Activated CD8-positive, alpha-beta memory T cell treated with anti-CD3 and anti-CD28 coated beads for 4 hours (primary cell): Measurements from ENCODE around the gene KLHL8.
A peak's percentile ranks its signal among the peaks of the same experiment; 100 is the strongest.

ENCODE experiments used
- DNase-seq, 2 donors: peaks; one replicate each; pipeline ENCODE4 v3.0.0-alpha.2; 2020; ENCODE audit warnings: low read depth in 2 of 2

The KLHL8 gene

DNA sequence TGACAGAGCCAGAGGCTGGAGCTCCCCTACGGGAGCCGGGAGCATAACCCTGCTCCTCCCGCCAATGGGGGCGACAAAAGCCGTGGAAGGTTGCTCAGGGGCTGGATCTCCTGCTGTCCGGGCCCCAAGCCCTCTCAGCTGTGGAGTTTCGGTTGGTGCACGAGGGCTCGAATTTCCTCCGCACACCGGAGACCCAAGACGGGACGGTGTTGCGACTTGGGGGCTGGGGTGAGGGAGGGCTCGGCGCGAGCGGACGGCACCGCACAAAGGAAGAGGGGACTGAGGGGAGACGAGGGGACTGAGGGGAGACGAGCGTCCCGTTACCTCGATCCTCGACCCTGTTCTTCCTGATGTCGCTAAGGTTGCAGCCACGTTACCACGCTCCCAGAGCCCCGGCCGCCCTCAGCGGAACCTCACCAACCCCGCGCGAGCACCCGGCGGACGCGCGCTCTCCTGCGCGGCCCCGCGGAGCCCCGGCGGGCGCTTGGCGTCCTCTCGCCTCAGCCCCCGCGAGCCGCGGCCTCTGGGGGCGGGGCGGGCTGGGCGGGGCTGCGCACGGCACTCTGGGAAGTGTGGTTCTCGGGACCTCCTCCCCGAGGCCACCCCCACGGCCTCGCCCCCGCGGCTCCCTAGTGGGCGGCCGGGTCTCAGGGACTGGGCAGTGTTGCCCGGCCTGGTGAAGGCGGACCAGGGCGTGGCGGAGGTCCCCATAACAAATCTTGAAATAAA, at the start of gene KLHL8:
Gene KLHL8, minus strand, starts transcription at position 525 of the 729 bp plus-strand sequence. CDS start 25,079 bp downstream, outside the sequence.
- peak; percentile 70 to 75 for DNase-seq

DNA sequence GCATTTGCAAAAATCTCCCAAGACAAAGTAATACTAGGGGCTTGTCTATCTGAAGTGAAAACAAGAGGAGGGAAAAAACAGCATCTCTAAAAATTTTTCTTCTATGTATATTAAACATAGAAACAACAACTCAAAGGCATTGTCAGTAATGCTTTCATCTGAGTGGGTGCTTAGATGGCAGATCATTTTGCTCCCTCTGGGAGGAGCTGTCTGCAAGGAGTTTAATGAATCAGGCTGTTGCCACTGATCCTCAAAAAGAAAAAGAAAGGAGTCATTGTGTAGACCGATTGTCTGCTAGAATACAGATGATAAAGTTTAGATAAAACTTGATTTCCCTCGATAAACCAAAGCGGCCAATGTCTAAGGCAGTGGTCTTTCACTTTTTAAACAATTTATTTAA, 49.7 kb upstream of the KLHL8 start:
- DNase-seq = no peak

DNA sequence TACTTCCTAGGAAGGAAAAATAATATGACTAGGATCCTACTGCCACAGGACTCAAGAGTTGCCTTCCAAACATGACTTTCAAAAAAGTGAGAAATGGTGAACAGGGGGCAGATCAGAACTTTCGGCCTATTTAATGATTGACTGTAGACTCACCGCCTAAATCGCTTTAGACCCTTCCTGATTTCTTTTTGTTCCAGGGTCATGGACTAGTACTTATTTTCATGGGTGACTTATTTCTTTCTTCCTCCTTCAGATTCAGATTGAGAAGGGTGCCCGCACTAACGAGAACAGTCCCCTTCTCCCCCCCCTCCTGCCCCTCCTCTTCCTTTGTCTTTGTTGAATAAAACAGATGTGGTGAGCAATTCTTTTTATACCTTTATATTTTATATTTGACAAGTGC, 48.0 kb upstream of the KLHL8 start:
- no peak for DNase-seq

DNA sequence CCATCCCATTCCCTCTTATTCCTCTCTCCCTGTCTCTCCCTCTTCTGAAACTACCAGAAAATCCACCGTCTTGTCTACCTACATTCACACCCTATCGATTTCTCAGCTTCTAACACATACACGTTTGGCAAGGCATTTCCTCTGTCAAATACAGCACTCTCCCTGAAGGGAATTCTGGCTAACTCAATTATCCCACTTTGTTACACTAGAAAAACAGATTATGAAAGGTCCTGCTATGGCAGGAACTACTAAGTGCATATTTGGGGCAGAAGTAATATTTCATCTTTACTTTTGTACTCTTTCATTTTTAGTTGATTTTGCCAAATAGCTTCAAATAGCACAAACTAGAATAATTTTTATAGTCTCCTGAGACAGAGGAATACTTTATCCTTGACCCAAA, 46.6 kb upstream of the KLHL8 start:
- DNase-seq = no peak

DNA sequence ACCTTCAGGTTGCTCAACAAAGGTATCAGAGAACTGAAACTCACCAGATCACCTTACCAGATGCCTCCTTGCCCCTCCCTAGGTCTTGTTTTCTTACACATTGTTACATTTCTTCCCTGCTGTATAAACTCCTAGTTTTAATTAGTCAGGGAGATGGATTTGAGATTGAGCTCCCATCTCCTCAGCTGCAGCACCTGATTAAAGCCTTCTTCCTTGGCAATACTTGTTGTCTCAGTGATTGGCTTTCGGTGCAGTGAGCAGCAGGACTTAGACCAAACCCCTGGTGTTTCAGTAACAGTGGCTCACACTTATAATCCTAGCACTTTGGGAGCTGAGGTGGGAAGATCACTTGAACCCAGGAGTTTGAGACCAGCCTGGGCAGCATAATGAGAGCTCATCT, 42.5 kb upstream of the KLHL8 start:
- no peak for DNase-seq

DNA sequence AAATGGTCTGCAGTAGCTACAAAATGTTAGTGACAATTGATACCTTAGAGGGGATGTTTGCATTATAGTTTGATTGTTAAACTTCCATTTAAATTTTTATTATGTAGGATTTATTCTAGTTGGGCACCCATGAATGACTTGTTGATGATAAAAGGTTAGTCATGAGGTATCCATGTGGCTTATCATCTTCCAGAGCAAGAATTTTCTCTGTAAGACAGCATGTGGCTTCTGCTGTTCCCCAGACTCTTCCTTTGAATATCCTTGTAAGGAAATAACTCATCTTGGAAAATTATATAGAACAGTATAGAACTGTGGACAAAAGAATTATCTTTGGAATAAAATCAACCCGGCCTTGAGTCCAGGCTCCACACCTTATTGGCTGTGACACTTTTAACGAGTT, 40.1 kb upstream of the KLHL8 start:
- DNase-seq = no peak

DNA sequence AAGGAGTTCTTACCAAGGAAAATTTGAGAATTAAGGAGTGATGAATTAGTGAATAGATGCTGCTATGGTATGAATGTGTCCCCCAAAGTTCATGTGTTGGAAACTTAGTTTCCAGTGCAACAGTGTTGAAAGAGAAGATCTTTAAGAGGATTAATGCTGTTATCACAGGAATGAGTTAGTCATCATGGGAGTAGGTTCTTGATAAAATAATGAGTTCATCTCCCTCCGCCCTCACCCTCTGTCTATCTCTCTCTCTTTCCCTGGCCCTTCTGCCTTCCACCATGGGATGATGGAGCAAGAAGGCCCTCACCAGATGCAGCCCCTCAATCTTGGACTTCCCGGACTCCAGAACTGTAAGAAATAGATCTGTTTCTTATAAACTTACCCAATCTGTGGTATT, 38.3 kb upstream of the KLHL8 start:
- no peak for DNase-seq

DNA sequence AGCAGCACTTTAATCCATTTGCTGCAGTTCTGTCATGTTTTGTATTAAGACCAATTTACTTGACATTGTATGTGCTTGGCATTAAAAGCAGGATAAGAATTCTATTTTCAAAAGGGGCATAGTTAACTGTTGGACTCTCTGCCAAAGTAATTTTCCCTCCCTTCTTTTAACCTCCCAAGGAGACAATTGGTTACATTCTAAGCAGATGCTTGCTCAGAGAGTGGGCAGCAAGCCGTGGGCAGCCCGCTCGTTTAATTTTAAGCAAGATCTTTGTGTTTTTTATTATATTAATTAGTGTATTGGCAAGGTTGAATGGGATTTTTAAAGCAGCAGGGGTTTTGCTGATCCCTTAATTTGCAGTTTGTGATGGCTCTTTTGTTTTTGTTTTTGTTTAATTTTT, 37.1 kb upstream of the KLHL8 start:
- no peak for DNase-seq

DNA sequence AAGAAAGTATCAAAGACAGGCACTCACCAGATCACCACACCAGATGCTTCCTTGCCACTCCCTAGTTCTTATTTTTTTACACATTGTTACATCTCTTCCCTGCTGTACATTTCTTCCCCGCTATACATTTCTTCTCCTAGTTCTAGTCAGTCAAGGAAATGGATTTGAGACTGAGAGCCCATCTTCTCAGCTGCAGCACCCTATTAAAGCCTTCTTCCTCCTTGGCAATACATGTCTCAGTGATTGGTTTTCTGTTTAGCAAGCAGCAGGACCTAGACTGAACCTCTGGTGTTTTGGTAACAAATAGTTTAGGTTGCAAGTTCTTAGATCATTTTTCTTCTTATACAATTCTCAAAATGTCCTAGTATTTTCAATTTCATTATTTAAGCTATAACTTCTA, 35.3 kb upstream of the KLHL8 start:
- no peak for DNase-seq

DNA sequence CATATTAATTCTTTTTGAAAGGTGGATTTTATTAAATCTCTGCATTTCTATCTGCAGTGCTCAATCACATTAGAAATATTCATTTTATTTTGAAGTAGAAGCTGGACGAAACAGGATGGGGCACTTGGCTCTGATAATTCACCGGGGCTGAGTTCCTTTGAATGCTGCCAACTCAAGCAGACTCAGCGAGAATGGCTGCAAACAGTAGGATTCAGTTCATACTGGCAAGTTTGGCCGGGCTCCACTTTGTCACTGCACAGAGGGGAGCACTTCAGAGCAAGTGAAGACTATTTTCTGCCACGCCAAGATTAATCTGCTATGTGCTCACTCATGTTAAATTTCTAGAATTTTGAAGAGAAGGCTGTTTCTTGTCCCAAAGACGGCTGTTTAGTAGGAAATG, 30.7 kb upstream of the KLHL8 start:
- no peak for DNase-seq

DNA sequence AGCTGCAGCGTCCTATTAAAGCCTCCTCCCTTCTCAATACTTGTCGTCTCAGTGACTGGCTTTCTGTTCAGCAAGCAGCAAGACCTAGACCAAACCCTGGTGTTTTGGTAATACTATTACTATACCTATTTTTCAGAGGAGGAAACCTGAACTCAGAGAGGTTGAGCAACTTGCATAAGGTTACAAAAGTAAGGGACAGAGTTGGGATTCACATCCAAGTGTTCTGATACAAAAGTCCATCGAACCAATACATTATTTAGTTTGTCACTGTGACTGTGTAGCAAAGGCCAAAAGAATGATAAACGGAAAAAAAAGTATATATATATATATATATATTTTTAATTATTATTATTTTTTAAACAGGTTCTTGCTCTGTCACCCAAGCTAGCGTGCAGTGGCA, 29.9 kb upstream of the KLHL8 start:
- no peak for DNase-seq

DNA sequence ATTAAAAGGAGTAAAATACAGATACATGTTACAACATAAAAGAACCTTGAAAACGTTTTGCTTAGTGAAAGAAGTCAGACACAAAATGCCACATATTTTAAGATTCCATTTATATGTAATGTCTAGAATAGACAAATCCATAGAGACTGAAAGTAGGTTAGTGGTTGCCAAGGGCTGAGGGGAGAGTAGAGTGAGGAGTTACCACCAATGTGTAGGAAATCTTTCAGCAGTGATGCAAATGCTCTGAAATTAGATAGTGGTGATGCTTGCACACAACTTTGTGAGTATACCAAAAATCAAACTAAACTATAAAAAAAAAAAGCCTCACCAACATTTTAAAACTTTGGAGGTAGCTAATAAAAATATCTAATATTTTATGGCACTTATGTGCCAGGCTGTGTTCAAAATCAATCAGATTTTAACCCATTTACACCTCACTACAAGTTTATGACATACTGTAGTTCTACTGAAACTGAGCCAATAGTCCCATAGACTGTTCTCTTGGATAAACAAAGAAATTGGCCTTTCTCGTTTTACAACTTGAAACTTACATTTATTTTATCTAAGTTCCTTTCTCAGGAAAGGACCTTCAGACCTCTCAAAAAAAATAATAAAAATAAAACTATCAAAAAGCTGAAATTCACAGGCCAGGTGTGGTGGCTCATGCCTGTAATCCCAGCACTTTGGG, 29.1 kb upstream of the KLHL8 start:
- no peak for DNase-seq

DNA sequence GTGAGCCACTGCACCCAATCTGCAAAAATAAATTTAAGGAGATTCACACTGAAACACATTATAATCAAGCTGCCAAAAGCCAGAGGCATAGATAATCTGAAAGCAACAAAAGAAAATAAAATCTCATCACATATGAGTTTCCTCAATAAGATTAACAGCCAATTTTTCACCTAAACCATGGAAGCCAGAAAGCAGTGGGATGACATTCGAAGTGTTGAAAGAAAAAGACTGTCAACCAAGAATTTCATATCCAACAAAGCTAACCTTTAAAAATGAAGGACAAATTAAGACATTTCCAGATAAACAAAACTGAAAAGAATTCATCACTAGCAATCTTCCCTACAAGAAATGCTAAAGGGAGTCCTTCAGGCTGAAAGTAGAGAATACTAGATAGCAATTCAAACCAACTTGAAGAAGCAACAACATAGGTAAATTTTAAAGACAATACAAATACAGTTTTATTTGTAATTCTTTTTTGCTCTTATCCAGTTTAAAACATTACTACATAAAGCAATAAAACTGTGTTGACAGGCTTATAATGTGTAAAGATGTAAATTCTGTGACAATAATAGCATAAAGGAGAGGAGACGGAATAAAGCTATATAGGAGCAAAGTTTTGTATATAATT, 23.1 kb upstream of the KLHL8 start:
- no peak for DNase-seq

DNA sequence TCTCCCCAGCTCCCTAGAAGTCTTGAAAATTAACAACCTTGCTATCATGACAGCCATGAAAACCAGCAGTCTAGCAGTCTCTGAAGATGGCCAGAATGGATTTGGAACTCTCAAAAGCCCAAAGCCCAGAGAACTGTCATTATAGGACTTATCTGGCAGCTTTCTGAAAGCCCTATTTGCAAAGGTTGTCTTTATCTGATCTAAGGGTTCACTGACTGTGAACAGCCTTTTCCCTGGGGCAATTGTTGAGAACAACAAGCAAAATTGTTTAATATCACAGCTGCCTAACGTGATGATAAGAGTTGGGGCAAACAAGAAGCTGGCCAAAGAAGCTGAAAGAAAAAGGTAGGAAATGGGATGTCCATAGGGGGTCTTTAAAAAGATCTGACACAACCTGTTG, 20.9 kb upstream of the KLHL8 start:
- DNase-seq = no peak

DNA sequence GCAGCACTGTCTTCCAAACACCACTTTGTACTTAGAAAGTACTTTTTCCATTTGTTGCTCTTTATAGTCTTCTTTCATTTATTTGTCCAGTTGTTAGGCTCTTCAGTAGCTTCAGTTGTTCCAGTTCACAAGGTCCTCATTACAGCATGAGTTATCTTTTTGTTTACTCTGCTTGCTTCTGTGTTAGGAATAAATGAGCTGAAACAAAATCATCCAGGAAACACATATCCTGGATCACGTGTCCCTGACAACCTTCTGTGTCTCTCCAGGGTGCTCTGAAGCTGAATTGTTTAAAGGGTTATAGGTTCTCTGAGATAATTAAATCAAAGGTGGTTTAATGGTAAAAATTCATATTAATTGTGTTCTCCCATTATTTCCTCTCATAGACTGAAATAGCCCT, 19.9 kb upstream of the KLHL8 start:
- no peak for DNase-seq

DNA sequence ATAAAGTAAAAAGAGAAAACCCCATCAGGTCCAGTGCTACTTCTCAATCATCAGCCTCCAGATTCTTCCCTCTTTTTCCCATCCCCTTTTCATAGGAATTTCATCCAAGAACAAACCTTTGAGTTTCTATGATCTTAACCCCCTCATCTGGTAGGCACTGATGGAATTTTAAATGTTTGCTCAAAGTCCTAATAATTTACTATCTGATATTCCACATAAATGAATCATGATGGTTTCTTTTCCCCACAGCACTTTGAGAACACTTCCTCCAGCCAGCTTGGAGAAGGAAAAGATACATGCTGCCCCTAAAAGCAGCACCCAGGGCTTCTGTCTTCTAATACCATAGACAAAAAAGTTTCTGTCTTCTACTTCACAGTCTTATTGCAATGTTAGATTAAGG, 19.4 kb upstream of the KLHL8 start:
- DNase-seq = no peak

DNA sequence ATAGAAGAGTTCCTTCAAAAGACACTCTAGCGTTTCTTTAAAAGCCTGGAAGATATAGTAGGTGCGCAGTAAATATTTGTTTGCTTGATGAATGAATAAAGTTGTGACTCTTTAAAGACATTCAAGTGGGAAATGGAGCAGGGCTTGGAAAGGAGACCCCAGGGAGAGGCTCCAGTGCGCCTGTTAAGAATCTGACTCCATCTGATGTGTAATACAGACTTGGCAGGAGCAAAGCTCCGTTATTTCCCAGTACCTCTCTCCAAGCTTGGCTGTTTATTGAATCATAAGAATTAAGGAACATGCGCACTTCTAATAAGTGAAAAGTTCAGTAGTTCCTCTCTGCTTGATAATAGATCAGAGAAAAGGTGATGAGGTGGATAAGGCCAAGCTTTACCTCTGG, 18.8 kb upstream of the KLHL8 start:
- no peak for DNase-seq

DNA sequence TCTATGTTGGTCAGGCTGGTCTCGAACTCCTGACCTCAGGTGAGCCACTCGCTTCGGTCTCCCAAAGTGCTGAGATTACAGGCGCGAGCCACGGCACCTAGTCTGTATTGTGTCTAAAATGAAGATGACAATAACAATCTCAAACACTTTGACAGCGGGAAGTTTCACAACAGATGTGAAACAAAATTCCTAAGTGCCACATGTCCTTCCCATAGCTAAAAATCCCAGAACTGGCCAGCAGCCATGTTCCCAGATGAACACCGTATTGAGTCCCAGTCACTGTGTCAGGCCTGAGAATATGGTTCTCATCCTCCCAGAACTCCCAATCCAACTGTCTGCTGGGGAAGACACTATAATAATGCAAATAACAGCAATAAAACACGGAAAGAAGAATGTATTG, 16.4 kb upstream of the KLHL8 start:
- DNase-seq = no peak

DNA sequence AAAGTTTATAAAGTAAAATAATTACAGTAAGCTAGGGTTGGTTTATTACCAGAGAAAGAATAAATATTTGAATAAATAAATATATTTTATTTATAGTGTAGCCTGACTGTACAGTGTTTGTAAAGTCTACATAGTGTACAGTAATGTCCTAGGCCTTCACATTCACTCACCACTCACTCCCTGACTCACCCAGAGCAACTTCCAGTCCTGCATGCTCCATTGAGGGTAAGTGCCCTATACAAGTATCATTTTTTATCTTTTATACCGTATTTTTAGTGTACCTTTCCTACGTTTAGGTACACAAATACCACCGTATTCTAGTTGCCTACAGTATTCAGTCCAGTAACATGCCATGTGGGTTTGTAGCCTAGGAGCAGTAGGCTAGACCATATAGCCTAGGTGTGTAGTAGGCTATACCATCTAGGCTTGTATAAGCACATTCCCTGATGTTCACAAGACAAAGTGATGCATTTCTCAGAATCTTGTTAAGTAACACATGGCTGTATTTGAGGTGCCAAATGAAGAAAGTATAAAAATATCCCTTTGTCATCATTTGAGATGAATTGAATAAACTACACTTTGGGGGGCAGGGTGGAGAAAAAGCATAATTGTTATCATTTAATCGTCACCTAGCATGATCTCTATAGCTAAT, 14.7 kb upstream of the KLHL8 start:
- no peak for DNase-seq

DNA sequence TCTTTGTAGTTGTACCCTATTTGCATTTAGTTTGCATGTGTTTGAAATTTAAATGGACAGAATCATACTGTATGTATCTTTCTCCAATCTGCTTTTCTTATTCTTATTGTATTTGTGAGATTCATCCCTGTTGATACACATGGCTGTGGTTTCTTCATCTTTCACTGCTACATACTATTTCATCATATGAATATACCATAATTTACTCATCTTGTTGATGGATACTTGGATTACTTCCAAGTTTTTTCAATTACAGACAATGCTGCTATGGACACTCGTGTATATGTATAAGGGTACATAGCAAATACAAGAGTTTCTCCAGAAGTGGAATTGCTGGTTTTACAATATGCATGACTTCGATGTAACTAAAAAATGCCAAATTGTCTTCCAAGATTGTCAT, 11.8 kb upstream of the KLHL8 start:
- no peak for DNase-seq

DNA sequence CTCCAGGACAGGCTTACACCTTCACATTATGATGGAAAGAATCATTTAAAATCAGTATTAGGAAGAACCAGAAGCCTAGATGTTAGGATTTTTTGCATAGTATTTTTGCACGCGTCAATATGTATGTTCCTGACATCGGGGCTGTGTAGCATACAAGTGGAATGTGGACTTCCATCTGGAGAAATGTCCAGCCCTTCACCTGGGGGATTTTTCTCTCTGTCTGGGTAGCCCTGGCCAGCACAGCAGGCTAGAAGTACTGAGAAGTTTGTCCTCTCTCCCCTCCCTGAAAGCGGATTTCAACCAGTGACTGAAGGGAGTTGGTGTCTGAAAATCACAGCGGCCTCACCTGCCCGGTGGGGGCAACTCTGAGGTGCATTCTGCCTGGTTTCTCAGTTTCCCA, 10.4 kb upstream of the KLHL8 start:
- DNase-seq = no peak

DNA sequence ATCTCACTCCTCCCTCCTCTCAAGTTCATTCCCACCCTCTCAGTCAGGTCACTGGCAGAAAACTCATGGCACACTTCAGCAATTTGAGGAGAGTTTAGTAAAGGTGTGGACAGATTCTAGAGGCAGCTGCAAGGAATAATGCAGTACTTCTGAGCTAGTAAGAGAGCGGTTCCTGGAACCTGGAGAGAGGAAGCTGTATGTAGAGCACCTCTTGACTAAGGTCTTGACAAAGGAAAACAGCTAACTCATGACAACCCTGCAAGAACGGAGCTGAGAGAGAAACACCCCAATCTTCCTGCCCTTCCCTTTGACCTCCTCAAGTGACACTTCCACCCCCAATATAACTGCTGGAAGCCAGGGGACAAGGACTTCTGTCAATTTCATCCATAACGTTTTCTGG, 9.6 kb upstream of the KLHL8 start:
- DNase-seq = no peak
